Measurements from ENCODE around the gene CLDN18. TPM values are rescaled to one million over a fixed set of nuclear protein-coding genes. Genes with fewer than 3 reads are reported as not detected.

Gene CLDN18
- total RNA-seq, 2 donors from 2014 or later = not detected

DNA sequence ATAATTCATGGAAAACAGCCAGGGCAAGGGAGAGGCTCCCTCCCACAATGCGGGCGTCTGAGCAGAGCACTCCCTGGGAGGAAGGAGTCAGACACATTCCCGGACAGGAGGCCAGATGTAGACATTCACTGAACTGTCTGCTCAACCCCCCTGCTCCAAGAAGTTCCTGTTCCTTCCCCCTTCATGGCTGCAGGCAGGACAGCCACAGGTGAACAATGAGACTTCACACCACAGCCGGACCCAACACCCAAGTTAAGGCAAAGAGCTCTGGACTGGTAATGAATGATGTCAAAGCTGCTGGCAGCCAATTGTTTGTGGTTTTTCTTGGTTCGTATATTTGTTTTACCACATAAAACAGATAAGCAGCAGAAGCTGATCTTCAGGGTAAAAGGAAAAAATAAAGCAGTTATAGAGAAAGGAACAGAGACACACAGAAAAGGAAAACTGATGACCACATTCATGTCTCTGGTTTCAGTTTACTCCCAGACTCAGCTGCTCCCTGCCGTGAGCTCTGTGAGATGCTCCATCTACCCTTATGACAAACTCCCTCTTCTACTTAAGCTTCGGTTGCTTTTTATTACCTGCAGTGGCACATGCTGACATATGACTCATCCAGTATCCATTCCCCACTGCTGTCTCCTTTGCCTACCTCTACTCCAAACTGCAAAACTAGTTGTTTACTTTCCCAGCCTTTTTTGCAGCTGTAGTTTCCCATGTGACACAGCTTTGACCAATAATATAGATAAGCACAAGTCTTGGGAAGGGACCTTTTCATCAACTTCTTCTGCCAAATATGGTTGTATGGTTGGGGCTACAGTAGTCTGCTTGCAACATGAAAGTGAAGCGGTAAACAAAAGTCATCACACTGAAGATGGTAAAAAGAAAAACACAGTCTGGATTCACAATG lies 72.4 kb downstream of the CLDN18 start:
- DNase-seq (peak in 1 of 2 donors; percentile 10), ATAC-seq (peak; percentile 67)
- intact Hi-C loops (cut with DNase I, micrococcal nuclease) = no loop called here

DNA sequence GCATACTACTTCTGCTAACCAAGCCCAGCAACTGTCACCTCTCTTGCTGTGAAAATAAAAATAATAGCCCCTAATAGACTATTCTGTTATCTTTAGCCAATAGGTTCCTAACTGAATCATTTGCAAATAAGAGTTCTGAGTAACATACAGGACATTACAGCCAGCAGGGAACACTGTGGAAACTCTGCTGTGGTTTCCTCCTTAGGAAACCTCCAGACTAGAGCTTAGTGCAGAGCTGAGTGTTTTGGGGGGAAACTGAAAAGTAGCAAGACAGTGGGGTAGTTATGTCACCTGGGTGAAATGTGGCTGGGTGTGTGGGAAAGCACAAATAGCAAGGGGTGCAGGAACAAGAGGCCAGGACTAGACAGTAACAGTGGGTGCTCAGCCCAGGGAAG lies 73.0 kb downstream of the CLDN18 start:
- intact Hi-C loops (cut with DNase I, micrococcal nuclease) = no loop called here
- ATAC-seq = no peak

More for the DNA sequence above, 73.0 kb downstream of the CLDN18 start:
- no peak for DNase-seq

Other genes with a start within 250 kb of the CLDN18 start
- not detected for gene SOX14, start 245.8 kb upstream of the CLDN18 start, total RNA-seq
- 1 to 10 TPM; 1.6 to 3.5 TPM for gene DZIP1L, start 105.4 kb downstream of the CLDN18 start, total RNA-seq
- not detected for gene A4GNT, start 122.2 kb downstream of the CLDN18 start, total RNA-seq
- 10 to 100 TPM; 10.7 to 10.8 TPM for gene DBR1, start 164.8 kb downstream of the CLDN18 start, total RNA-seq
- gene ARMC8, start 177.1 kb downstream of the CLDN18 start, total RNA-seq = 10 to 100 TPM; 37.5 to 40.7 TPM